Measurements from ENCODE around the gene KRTAP16-1. TPM values are rescaled to one million over a fixed set of nuclear protein-coding genes. Genes with fewer than 3 reads are reported as not detected.

The KRTAP16-1 gene
- total and polyA plus RNA-seq, 10 of the 15 experiments (the other 5 are each of a cell fraction or from before 2014, with no cell fraction given), result 0.23 TPM; not detected in 9

DNA sequence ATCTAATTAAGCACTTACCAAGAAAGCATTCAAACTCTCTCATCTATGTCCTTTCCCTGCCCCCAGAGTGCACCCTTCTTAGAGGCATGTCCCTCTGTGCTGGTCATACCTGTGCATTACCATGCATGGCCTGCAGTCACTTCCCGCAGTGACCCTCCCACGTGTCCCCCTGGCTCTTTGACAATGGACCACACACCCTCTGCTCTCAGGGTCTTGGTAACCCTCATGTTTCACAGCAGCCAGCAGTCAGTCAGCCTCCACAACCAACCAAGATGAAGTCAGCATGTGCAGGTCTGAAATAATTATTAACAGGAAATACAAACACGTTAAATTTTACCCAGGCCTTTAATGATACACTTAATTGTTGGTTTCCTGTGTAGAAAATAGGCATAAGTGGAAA is 31.4 kb upstream of the KRTAP16-1 start:
- H3K79me2 ChIP-seq (ENCODE audit: control insufficient read depth, insufficient read depth, low read length), result no peaks in the 10 kb centered on the region
- peak in 1 of 2 experiments; percentile 50; a peak in 1 of 4 replicates for TF ChIP-seq BHLHE40 (IDR thresholded peaks at IDR 0.05; ENCODE audit: borderline replicate concordance in 1 of 2, low read depth in 2 of 2, low read length in 1 of 2)
- TF ChIP-seq, protein P1, sequence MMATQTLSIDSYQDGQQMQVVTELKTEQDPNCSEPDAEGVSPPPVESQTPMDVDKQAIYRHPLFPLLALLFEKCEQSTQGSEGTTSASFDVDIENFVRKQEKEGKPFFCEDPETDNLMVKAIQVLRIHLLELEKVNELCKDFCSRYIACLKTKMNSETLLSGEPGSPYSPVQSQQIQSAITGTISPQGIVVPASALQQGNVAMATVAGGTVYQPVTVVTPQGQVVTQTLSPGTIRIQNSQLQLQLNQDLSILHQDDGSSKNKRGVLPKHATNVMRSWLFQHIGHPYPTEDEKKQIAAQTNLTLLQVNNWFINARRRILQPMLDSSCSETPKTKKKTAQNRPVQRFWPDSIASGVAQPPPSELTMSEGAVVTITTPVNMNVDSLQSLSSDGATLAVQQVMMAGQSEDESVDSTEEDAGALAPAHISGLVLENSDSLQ (IDR thresholded peaks at IDR 0.05), result peak; percentile 64; the same call in 1 of the 2 replicates
- TF ChIP-seq, protein P2, sequence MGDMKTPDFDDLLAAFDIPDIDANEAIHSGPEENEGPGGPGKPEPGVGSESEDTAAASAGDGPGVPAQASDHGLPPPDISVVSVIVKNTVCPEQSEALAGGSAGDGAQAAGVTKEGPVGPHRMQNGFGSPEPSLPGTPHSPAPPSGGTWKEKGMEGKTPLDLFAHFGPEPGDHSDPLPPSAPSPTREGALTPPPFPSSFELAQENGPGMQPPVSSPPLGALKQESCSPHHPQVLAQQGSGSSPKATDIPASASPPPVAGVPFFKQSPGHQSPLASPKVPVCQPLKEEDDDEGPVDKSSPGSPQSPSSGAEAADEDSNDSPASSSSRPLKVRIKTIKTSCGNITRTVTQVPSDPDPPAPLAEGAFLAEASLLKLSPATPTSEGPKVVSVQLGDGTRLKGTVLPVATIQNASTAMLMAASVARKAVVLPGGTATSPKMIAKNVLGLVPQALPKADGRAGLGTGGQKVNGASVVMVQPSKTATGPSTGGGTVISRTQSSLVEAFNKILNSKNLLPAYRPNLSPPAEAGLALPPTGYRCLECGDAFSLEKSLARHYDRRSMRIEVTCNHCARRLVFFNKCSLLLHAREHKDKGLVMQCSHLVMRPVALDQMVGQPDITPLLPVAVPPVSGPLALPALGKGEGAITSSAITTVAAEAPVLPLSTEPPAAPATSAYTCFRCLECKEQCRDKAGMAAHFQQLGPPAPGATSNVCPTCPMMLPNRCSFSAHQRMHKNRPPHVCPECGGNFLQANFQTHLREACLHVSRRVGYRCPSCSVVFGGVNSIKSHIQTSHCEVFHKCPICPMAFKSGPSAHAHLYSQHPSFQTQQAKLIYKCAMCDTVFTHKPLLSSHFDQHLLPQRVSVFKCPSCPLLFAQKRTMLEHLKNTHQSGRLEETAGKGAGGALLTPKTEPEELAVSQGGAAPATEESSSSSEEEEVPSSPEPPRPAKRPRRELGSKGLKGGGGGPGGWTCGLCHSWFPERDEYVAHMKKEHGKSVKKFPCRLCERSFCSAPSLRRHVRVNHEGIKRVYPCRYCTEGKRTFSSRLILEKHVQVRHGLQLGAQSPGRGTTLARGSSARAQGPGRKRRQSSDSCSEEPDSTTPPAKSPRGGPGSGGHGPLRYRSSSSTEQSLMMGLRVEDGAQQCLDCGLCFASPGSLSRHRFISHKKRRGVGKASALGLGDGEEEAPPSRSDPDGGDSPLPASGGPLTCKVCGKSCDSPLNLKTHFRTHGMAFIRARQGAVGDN (IDR thresholded peaks at IDR 0.05), result 0 out of 2 replicates have a peak, but pooled peaks have one; percentile 22
- TF ChIP-seq, protein P3, sequence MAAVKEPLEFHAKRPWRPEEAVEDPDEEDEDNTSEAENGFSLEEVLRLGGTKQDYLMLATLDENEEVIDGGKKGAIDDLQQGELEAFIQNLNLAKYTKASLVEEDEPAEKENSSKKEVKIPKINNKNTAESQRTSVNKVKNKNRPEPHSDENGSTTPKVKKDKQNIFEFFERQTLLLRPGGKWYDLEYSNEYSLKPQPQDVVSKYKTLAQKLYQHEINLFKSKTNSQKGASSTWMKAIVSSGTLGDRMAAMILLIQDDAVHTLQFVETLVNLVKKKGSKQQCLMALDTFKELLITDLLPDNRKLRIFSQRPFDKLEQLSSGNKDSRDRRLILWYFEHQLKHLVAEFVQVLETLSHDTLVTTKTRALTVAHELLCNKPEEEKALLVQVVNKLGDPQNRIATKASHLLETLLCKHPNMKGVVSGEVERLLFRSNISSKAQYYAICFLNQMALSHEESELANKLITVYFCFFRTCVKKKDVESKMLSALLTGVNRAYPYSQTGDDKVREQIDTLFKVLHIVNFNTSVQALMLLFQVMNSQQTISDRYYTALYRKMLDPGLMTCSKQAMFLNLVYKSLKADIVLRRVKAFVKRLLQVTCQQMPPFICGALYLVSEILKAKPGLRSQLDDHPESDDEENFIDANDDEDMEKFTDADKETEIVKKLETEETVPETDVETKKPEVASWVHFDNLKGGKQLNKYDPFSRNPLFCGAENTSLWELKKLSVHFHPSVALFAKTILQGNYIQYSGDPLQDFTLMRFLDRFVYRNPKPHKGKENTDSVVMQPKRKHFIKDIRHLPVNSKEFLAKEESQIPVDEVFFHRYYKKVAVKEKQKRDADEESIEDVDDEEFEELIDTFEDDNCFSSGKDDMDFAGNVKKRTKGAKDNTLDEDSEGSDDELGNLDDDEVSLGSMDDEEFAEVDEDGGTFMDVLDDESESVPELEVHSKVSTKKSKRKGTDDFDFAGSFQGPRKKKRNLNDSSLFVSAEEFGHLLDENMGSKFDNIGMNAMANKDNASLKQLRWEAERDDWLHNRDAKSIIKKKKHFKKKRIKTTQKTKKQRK (IDR thresholded peaks at IDR 0.05; ENCODE audit: low read depth, low read length), result no peak
- CTCF ChIA-PET, result interaction anchor here (0.8 to 2.6 kb wide), 4 partner anchors 18 to 322 kb away, joined by 4 to 6 read pairs (median 4); no protein-coding TSS in a partner anchor
- BruUV-seq (replicated peaks), result no TSS peak
- SMC1A ChIA-PET (ENCODE audit: uncharacterized antibody, unreplicated experiment), result interaction anchor here (1.2 to 1.7 kb wide), 2 partner anchors 12 to 737 kb away, joined by 3 read pairs; no protein-coding TSS in a partner anchor
- DNase-seq (ENCODE audit: low read depth, low spot score) (peak; percentile 48), ATAC-seq (peak; percentile 59), FAIRE-seq (no peak)
- H3K4me3 ChIP-seq, result 0 out of 2 replicates have a peak overlapping the region, but pooled peaks have one; percentile 5
- POLR2A ChIA-PET, result interaction anchor here (0.6 kb wide), 1 partner anchor 92 kb away, joined by 4 read pairs; no protein-coding TSS in a partner anchor
- H3K36me3 ChIP-seq (ENCODE audit: control insufficient read depth in 2 of 2, insufficient read depth in 2 of 2, low read length in 1 of 2), result no peaks in the 10 kb centered on the region; a peak in 1 of 4 replicates
- no peak overlapping the region; the same call in 1 of the 2 replicates for H3K27ac ChIP-seq (ENCODE audit: control insufficient read depth, insufficient read depth)
- in situ Hi-C loops (cut with MboI) (no loop called here), intact Hi-C loops (cut with micrococcal nuclease; ENCODE audit: unreplicated experiment) (no loop called here)
- H4K20me1 ChIP-seq (ENCODE audit: control insufficient read depth, insufficient read depth), result no peaks in the 10 kb centered on the region; the same call in 1 of the 2 replicates
- peaks cover 28% of the 10 kb centered on the region for H3K4me1 ChIP-seq (ENCODE audit: control insufficient read depth, insufficient read depth, low read length)
- H3K4me2 ChIP-seq (ENCODE audit: control insufficient read depth, insufficient read depth), result no peak overlapping the region
- peaks cover 4% of the 10 kb centered on the region; the same call in 2 of the 3 replicates for H3K9me3 ChIP-seq (replicated peaks; ENCODE audit: control insufficient read depth, insufficient read depth, low read length)
- H3K9ac ChIP-seq (ENCODE audit: control insufficient read depth, insufficient read depth, low read length), result no peak overlapping the region
- no peak overlapping the region for H2AFZ ChIP-seq (ENCODE audit: control insufficient read depth, low read depth, low read length)
- WGBS (ENCODE audit: insufficient coverage, insufficient replicate concordance, low lambda C conversion rate, missing lambda C conversion rate), result 6% methylated on average over 3 of the region's 3 CpGs
- RAD21 ChIA-PET (ENCODE audit: unreplicated experiment), result interaction anchor here (2.4 kb wide), 1 partner anchor 19 kb away, joined by 8 read pairs; no protein-coding TSS in a partner anchor
- H3K27me3 ChIP-seq (replicated peaks in 1 of 2; ENCODE audit: control insufficient read depth in 2 of 2, insufficient read depth in 2 of 2, low read length in 1 of 2), result no peaks in the 10 kb centered on the region
